Ectodermal cell (in vitro differentiated cells): ENCODE data around the gene PRKG1.

Source experiments
- H3K27ac ChIP-seq: 2 replicates; pipeline ENCODE4 v1.7.0; 2013; ENCODE audit warnings: mild to moderate bottlenecking, low read depth, low read length; ENCODE audit not compliant: insufficient read depth, poor library complexity, severe bottlenecking
- H3K27me3 ChIP-seq: 2 replicates; pipeline ENCODE4 v1.7.0; 2013; ENCODE audit warnings: mild to moderate bottlenecking, low read length; ENCODE audit not compliant: insufficient read depth, control insufficient read depth, poor library complexity, severe bottlenecking
- H3K36me3 ChIP-seq: one replicate; pipeline ENCODE4 v1.7.0; 2013; ENCODE audit warnings: low read length; ENCODE audit not compliant: control insufficient read depth, insufficient read depth
- H3K4me1 ChIP-seq: one replicate; pipeline ENCODE4 v1.7.0; 2013; ENCODE audit warnings: low read length; ENCODE audit not compliant: control insufficient read depth, insufficient read depth
- H3K4me3 ChIP-seq: 2 replicates; pipeline ENCODE4 v1.7.0; 2013; ENCODE audit warnings: low read depth, low read length, control low read depth; ENCODE audit not compliant: insufficient read depth
- H3K9me3 ChIP-seq: 2 replicates; pipeline ENCODE4 v1.7.0; 2013; ENCODE audit warnings: mild to moderate bottlenecking, low read length, moderate library complexity; ENCODE audit not compliant: control insufficient read depth
- WGBS, 2 experiments: methylation state at CpG; one replicate each; pipeline ENCODE4 v1.1.7; 2013; ENCODE audit warnings: missing lambda C conversion rate in 2 of 2; 5-methylcytosine and 5-hydroxymethylcytosine counted together

PRKG1 gene

DNA sequence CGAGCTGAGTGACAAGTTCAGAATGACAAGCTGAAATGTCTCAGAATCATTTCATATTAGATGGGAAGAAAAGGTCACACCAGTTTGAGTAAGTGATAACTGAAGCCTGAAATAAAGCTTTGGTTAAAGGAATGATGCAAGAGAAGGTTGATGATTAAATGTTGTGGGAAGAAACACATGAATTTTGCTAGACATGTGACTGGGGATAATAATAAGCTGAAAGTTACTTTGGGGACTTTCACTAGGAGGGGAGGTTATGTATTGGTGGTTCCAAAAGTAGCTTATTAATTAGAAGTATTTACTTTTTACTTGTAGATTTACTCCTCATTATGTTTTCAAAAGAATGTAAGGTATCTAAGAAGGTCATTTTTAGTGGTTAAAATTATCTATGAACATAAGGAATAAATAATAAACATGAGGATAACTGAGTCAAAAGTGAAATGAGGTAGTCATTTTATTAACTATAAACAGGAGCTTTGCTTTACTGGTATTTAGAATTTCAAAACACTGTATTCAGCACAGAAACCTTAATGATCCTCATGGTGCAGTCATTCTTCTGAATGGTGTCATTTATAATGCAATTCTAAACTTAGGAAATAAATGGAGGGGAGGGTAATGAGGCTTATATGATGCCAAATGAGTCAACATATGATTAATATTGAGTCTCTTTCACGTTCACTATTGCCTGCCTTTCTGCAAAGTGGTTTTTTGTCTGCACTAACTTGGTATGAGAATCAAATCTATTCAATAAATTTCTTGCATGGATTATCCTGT, 63.7 kb downstream of the PRKG1 start:
- H3K4me1 ChIP-seq = no peaks in the 10 kb centered on the region
- no peak overlapping the region for H3K4me3 ChIP-seq
- no peaks in the 10 kb centered on the region for H3K9me3 ChIP-seq
- WGBS, 2 experiments = 93 to 96% methylated on average over 2 of the region's 2 CpGs
- H3K36me3 ChIP-seq = no peaks in the 10 kb centered on the region
- no peaks in the 10 kb centered on the region for H3K27me3 ChIP-seq
- H3K27ac ChIP-seq = no peak overlapping the region

- Histone ChIP-seq H3K4me3 (no peak overlapping the region), H3K4me1 (no peaks in the 10 kb centered on the region), H3K36me3 (no peaks in the 10 kb centered on the region), H3K9me3 (no peaks in the 10 kb centered on the region), H3K27me3 (no peaks in the 10 kb centered on the region), H3K27ac (no peak overlapping the region)
- 100% methylated on average over 1 of the region's 1 CpG; no CpG with 5 or more reads in 1 of the 2 experiments for WGBS, 2 experiments
Measured at GRCh38 chr10:51139176-51139575, 64.9 kb downstream of the PRKG1 start.

DNA sequence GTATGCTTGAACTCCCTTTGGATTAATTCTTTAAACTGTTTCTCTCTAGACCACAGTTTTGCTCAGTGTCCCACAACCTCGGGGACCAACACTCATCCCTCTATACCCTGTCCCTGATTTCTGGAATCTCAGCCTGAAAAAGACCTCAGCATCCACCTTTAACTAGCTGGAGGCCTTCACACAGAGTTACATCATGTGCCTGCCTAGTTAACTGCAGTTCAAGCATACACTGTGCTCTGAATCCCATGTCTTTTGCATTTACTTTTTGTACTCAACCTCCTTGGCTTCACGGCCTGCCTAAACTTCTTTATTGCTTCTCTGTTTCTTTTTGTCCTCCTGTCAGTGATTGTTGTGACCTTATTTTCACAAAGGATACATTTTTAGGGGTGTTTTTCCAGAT, 66.7 kb downstream of the PRKG1 start:
- no peaks in the 10 kb centered on the region for H3K27me3 ChIP-seq

GRCh38 chr10:51144161-51144781, 70.0 kb downstream of the PRKG1 start:
- Histone ChIP-seq H3K9me3 (no peaks in the 10 kb centered on the region), H3K27me3 (no peaks in the 10 kb centered on the region), H3K4me3 (no peak overlapping the region), H3K4me1 (no peaks in the 10 kb centered on the region), H3K27ac (no peak overlapping the region), H3K36me3 (no peaks in the 10 kb centered on the region)
- 100% methylated on average over 1 of the region's 1 CpG for WGBS, 2 experiments

More for the DNA sequence above, 66.7 kb downstream of the PRKG1 start:
- no peaks in the 10 kb centered on the region for H3K36me3 ChIP-seq
- H3K4me1 ChIP-seq = no peaks in the 10 kb centered on the region
- no peak overlapping the region for H3K4me3 ChIP-seq
- no peaks in the 10 kb centered on the region for H3K9me3 ChIP-seq
- 88 to 91% methylated on average over 2 of the region's 2 CpGs for WGBS, 2 experiments
- H3K27ac ChIP-seq = no peak overlapping the region

GRCh38 chr10:51145375-51145774, 71.1 kb downstream of the PRKG1 start:
- no peak overlapping the region for H3K4me3 ChIP-seq
- no peaks in the 10 kb centered on the region for H3K4me1 ChIP-seq
- no peaks in the 10 kb centered on the region for H3K36me3 ChIP-seq
- H3K9me3 ChIP-seq = no peaks in the 10 kb centered on the region
- no peak overlapping the region for H3K27ac ChIP-seq
- no peaks in the 10 kb centered on the region for H3K27me3 ChIP-seq
- WGBS, 2 experiments = 93 to 94% methylated on average over 7 of the region's 7 CpGs

- H3K27ac ChIP-seq = no peak overlapping the region
- H3K9me3 ChIP-seq = no peaks in the 10 kb centered on the region
- no peaks in the 10 kb centered on the region for H3K36me3 ChIP-seq
- no peak overlapping the region for H3K4me3 ChIP-seq
- no peaks in the 10 kb centered on the region for H3K4me1 ChIP-seq
- WGBS, 2 experiments = 94 to 95% methylated on average over 2 of the region's 2 CpGs
- H3K27me3 ChIP-seq = no peaks in the 10 kb centered on the region
Measured at GRCh38 chr10:51147644-51148399, 73.5 kb downstream of the PRKG1 start.

- H3K27ac ChIP-seq = no peak overlapping the region
Measured at GRCh38 chr10:51156926-51157325, 82.6 kb downstream of the PRKG1 start.

DNA sequence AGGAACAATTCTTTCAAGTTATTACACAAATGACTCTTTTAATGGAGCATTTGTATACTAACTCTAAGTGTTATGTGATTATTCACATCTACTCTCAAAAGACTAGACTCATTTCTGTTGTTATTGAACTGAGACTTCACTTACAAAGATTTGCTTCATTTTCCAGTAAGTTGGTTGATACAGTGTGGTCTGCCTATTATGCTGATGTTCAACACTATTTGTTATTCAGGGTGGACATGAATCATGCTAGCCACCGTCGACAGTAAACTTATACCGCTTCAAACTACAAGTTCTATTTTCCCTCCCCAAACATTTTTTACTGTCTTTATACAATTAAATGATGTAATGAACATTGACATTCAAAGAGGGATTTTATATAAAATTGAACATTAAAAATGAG, 84.5 kb downstream of the PRKG1 start:
- Histone ChIP-seq H3K9me3 (no peaks in the 10 kb centered on the region), H3K27ac (no peak overlapping the region), H3K4me3 (no peak overlapping the region), H3K27me3 (no peaks in the 10 kb centered on the region), H3K4me1 (no peaks in the 10 kb centered on the region), H3K36me3 (no peaks in the 10 kb centered on the region)
- WGBS, 2 experiments = 100% methylated on average over 1 of the region's 3 CpGs; no CpG with 5 or more reads in 1 of the 2 experiments

More at GRCh38 chr10:51156926-51157325, 82.6 kb downstream of the PRKG1 start:
- no peaks in the 10 kb centered on the region for H3K36me3 ChIP-seq
- H3K4me3 ChIP-seq = no peak overlapping the region
- no peaks in the 10 kb centered on the region for H3K4me1 ChIP-seq
- H3K9me3 ChIP-seq = no peaks in the 10 kb centered on the region
- 94 to 95% methylated on average over 4 of the region's 4 CpGs for WGBS, 2 experiments
- H3K27me3 ChIP-seq = no peaks in the 10 kb centered on the region

- WGBS, 2 experiments = 83 to 92% methylated on average over 1 of the region's 1 CpG
- Histone ChIP-seq H3K27ac (no peak overlapping the region), H3K27me3 (no peaks in the 10 kb centered on the region), H3K9me3 (no peaks in the 10 kb centered on the region), H3K4me1 (no peaks in the 10 kb centered on the region), H3K4me3 (no peak overlapping the region), H3K36me3 (no peaks in the 10 kb centered on the region)
Measured at GRCh38 chr10:51159841-51160240, 85.6 kb downstream of the PRKG1 start.

GRCh38 chr10:51162002-51162401, 87.7 kb downstream of the PRKG1 start:
- H3K4me3 ChIP-seq = no peak overlapping the region
- no peak overlapping the region for H3K27ac ChIP-seq
- H3K36me3 ChIP-seq = no peaks in the 10 kb centered on the region
- H3K4me1 ChIP-seq = no peaks in the 10 kb centered on the region
- no peaks in the 10 kb centered on the region for H3K27me3 ChIP-seq
- WGBS, 2 experiments = 7 to 17% methylated on average over 1 of the region's 1 CpG
- H3K9me3 ChIP-seq = no peaks in the 10 kb centered on the region
